ENCODE measurements around the gene JARID2.

The JARID2 gene

DNA sequence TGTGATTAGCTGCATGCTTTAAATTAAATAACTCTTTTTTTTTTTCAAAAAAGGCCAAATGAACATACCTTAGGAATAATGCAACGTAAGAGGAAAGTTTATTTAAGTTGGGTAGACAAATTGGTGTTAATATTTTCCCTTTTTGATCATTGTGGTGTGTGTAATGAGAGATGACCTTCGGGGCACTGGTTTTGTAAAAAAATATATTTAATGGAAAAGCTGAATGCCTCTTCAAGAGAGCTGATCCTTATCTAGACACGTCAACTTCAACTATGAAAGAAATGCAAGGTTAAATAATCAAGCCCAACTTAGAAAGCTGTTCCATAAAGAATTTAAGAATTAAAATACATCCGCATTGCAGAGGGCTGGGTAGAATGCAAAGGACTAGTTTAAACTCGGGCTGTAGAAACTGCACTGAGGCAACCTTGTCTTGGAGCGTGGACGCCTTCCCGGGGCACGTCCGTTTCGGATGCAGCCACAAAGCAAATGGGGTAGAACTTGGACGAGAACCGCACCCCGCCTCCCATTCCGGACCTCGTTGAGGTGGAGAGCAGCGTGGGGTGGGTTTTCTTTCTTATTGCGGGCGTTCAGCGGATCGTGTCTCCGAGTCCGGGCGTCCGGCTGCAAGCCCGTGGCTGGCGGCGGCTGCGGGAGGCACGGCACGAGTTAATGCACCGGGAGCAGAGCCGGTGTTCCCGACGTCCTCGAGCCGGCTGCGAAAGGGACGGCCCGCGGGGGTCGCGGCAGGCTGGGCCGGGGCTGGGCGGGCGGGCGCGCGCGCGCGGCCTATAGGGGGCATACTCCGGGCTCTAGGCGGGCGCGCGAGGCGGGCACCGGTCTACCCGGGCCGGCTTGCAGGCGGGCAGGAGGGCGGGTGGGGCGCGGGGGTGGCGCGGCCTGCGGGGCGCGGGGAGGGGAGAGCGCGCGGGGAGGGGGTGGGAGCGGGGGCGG lies 1.9 kb downstream of the JARID2 start:
- DNase-seq (ENCODE audit: low read depth): peak; percentile 47

DNA sequence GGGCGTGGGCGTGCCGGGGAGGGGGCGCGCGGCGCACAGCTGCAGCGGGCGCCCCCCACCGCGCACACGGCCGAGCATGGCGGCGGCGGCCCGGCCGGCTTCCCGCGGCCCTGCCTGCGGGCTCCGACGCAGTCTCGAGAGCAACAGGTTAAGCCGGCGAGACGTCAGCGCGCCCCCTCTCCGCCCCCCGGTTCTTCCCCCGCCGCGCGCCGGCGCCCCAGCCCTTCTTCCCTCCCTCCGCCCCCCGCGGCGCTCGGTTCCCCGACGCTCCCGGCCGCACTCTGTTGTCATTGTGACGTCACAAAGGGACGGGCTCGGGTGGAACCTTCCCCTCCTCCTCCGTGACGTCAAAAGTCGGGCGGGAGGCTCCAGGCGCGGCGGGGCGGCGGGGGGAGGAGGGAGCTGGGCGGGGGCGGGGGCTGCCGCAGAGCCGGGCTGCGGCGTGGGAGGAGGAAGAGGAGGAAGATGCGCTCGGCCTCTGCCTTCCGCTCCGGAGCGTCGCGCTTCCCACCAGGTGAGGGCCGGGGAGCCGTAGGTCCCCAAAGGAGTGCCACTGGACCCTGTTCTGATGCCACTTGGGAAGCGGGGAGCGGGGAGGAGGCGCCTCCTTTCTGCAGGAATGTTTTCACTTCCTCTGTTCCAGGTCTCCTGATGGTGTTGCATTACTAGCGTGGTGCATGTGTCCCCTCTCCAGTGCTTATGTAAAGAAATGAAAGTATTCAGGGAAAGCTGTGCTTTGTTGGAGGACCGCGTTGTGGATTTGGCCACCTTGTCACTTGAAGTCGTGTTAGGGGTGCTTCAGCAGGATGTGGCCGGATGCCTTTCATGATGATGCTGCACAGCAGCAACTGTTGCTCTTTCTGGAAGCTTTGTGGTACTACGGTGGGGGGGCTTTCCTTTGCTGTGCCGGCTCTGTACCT lies 2.8 kb downstream of the JARID2 start:
- peak; percentile 92 for DNase-seq (ENCODE audit: low read depth)

DNA sequence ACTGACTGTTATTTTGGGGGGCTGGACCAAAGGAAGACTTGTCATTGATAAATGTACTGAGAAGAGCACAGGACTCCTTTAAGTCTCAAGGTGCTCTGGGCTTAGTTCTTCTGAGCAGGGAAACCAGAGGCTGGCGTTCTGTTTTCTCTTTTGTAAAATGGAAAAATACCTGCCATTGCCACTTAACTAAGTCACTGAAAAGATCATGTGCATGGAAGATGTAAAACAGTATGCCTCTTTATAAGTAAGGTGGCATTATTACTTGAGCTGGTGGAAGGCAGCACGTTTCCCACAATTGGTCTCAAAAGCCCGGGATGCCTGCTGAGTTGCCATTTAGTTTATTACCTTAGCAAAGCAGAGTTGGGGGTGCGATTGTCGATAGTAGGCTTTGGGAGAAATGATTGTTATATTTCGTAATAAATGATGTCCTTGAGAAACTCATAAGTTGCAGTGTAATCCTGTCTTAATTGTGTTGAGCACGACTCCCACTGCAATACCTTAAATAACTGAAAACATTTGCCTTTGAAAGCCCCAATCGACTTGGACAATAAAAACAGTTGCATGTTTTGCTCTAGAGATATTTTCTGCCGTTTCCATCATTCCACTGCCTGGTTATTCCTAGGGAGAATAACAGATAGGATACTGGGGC lies 3.6 kb downstream of the JARID2 start:
- no peak for DNase-seq (ENCODE audit: low read depth)

DNA sequence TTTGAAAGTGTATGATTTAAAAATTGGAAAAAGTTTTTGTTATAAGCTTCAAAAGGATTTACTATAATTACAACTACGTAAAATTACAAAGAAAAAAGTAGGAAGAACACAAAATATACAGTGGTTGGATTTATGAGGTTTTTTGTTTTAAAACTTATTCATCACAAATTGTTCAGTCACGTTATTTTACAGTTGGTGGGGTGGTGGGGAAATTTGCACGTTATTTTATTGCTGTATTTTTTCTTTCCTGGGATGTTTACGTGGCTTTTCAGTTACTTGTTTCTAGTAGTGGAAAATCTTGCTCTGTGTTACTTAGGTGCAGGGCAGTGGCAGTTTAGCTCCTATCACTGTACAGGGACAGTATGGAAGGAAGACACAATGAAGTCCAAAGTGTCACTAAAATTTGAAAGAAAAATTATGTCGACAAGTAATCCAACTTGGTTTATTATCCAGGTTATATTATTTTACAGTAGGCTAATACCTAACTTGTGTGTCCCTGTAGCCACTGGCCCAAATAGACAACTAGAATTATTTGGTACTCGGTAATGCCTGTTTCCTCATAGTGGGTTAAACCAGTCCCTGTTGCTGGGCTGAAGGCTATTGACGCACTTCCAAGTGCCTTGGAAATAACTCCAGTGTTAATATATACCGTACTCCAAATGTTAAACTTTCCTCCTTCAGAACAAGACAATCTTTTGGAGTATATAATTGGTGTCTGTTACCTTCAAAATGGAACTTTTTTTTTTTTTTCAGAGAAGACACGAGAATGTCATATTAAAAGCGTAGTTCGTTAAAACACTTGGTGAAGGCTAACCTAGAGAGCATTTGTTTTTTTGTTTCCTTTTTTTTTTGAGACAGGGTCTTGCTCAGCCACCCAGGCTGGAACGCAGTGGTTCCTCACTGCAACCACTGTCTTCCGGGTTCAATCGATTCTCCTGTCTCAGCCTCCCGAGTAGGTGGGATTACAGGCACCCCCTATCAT lies 4.6 kb downstream of the JARID2 start:
- DNase-seq (ENCODE audit: low read depth): no peak

DNA sequence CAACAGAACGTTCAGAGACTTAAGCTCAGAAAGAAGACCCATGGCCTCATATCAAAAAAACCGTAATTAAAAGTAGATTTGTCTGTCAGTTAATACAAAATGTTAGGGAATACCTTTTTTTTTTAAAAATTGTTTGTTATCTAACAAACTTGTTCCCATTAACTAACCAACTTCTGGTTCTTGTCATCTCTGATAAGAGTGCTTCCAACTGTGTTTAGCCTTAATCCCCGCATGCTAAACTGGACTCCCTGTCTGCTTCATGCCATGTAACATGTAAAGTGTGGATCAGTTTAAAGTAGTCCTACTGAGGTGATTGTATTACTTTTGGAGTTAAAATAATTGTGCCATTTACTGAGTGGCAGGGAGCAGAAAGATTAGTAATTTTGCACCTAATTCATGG lies 6.3 kb downstream of the JARID2 start:
- DNase-seq (ENCODE audit: low read depth): no peak

DNA sequence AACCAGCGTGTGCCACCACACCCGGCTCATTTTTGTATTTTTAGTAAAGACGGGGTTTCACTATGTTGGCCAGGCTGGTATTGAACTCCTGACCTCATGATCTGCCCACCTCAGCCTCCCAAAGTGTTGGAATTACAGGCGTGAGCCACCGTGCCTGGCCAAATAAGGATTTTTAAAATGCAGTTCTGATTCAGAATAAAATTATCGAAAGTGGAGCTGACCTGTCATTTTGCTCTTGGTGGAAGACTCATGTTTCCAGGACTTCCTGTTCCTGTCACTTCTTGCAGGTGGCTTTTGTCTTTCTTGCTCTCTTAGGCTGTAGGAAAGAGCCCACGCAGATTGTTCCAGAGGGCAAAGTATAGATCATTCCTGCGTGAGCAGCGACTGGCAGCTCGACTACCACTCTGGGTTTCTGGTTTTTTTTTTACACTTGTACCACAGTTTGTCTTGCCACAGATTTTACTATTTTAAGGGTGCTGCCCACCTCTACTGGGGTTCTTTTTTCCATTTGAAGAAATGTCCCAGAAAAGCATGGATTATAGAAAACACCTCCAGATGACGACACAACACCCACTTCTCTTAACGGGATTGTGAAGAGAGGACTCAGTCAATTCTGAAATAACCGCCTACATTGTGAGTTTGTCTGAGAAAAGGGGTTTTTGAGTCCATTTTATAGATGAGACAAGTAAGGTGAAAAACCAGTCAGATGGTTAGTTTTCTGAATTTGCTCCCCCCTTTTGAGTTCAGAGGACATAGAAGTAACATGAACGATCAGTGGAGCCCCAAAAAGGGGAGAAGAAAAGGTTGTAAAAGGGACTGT lies 7.5 kb downstream of the JARID2 start:
- DNase-seq (ENCODE audit: low read depth): no peak

DNA sequence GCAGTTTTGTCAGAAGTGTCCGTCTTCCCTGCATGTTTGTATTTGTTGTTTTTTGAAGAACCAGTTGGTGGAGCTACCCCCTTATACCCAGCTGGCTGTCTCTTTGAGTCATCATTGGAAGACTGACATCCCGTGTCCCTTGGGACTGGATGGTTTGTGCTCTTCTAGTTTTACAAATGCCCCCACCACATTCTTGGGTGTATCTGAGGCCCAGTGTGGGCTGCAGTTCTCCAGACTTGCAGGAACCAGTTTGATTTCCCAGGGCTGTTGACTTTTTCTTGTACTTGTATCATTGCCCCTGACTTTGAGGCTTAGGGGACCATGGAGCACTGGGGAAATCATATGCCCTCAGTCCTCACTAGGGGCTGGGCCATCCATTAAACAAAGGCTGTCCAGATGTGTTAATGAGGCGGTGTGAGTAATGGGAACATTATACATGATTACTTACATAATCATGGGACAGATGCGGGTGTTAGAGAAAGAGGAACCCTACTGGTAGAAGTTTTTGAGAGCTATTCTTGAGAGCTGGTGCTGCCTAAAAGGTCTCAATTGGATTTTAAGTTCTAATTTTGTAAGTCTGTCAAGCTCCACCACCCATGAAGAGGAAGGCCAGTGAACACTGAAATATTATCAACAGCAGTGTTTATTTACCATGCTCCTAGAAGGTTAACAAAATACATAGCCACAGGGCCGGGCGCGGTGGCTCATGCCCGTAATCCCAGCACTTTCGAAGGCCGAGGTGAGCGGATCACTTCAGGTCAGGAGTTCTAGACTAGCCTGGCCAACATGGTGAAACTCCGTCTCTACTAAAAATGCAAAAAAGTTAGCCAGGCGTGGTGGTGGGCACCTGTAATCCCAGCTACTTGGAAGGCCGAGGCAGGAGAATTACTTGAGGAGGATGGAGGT lies 8.5 kb downstream of the JARID2 start:
- DNase-seq (ENCODE audit: low read depth): no peak

DNA sequence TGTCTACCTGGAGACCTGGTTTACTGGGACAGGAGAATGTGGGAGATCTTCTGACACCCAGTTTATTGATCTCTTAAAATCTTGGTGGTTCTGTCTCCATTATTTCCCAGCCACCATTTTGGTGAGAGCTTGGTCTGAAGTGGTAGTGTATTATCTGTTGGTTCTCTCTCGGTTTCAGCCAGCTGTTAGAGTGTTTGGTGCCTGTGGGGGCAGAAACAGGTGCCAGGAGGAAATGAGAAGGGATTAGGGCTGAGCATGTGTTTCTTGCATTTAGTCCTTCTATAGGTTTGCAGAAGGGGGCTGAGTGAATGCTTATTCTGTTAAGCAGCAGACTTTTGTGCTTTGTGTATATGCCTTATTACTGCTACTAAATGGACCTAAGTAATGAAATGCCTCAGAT lies 9.6 kb downstream of the JARID2 start:
- DNase-seq (ENCODE audit: low read depth): no peak

DNA sequence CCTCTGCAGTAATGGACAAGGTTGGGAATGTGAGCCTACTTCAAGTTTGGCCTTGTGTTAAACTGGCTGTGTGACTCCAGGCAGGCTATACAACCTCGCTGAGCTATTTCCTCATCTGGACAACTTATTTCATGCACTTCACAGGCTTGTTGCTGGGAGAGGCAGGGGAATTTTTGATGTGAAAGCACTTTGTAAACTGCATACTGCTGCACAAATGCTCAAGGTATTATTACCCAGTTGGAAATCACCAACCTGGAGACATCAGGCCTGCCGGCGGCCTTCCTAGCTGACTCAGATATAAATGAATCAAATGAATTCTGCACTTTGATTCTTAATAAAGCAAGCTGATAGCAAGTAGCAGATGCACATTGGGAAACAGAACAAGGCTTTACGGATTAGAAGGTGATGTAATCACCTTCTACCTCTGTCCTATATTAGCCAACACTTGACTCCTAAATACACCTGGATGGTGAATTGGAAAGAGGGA lies 10.1 kb downstream of the JARID2 start:
- DNase-seq (ENCODE audit: low read depth): no peak

DNA sequence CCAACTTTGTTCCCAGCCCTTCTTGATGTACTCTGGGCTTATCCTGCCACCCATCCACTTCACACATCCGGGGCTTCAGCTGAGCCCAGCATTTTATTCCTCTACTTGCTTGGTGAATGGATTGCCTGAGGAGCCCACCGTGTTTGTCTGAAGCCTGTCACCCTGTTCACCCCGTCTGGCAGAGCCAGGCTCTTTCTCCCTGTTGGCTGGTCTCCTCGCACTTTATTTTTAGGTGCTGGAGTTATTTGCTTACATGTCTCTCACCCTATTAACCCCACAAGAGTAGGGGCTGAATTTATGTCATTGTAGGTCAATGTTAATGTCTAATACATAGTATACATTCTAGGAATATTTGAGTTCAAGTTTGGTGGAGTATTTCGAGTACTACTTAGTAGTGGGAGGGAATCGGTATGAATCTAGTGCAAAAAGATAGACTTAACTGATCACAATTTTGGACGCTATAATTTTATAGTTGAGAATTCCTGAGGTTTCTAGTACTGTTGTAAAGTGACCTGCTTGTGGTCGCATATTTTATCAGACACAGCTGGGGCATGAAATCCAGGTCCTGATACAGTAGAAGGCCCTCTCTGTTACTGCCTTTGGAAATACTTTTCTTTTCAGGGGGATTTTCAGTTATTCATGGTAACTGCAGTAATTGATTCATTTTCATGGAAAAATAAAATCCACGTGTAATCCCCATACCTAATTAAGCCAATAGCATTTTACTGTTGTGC lies 10.8 kb downstream of the JARID2 start:
- no peak for DNase-seq (ENCODE audit: low read depth)

DNA sequence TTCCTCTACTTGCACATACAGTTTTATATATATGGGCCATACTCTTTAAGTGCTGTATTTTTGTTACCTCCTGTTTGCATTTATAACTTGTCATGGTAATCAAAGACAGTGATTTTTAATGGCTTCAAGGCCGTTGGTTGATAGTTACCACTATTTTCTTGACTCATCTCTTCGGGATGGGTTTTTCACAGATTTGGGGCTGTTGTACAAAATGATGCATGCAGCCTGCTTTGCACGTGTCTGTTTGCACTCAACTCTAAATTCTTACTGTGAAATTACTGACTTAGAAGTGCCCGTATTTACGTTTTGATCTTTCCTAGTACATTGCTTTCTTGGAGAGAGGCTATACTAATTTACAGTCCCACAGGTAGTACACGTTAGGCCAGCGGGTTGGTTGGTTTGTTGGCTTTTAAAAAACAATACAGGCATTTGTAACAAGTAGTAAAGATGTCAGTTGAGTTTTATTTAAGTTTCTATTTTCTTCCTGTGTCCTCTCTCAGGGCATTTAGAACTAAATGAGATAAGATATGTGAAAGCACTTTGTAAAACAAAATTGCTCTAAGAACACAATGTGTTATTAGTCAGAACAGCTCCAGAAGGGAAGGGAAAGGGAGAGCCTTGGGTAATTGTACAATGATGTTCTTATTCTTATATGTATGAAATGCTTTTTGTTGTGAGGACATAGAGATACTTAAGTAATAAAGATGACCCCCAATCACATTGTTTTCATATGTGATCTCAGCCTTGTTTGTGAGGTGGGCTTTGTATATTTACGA lies 11.7 kb downstream of the JARID2 start:
- no peak for DNase-seq (ENCODE audit: low read depth)

DNA sequence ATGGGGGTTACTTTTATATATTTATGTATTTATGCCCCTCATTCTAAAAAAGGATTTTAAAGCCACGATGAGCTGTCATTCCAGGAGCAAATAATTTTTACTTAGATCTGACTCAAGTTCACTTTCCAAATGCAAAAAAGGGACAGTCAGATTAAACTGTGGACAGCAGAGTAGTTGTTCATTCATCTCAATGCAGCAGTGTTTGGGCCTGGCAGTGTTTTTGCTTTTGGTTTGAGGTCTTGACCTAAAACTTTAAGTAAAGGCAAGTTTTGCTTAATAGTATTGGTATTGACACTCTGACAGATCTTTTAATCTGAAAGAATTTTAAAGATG lies 13.9 kb downstream of the JARID2 start:
- DNase-seq (ENCODE audit: low read depth): no peak

DNA sequence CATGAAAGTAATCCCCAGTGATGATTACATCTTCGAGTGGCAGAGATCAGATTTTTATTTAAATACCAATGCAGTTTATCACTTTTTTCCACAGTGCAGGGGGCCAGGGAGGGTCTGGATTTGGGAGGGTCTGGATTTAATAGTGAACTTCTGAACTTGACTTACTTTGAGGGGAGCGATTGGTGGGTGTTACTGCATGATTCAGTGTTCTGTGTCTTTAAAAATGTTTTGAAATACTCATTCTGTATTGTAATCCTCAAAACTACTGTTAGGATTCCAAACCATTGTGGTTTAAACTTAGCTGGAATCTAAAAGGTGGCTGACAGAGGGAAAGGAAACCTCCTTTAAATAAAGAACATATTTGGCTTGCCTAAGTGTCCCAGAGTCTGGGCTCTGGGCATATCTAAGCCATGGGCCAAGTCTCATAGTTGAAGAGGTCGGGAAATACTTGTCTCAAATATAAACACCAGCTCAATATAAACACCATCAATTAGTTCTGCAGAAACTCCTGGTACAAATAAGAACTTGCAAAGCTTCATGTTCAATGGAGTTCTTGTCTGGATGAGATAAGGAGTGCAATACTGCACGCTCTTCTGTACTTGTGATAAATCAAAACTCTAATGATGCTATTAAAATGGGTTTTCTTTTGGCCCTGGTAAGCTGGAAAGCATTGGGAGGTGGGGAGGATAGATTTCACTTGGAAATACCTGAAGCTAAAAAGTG lies 14.4 kb downstream of the JARID2 start:
- no peak for DNase-seq (ENCODE audit: low read depth)

DNA sequence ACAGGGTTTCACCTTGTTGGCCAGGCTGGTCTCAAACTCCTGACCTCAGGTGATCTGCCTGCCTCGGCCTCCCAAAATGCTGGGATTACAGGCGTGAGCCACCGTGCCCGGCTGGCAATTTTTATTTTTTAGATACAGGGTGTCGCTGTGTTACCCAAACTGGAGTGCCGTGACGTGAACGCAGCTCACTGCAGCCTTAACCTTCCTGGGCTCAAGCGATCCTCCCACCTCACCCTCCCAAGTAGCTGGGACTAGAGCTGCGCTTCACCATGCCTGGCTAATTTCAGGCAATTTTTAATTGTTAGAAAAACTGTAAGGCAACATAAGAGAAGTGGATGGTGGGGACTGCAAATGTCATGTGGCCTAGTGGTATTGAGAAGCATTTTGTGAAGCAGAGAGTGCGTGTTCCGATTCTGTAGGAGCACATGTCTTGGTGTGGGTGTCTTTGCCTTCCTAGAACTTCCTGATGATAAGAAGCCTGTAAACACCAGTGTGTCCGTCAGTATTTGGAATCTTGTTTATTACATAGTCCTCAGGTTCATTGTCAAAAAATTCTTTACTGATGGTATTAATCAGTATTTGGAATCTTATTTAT lies 18.0 kb downstream of the JARID2 start:
- DNase-seq (ENCODE audit: low read depth): no peak

DNA sequence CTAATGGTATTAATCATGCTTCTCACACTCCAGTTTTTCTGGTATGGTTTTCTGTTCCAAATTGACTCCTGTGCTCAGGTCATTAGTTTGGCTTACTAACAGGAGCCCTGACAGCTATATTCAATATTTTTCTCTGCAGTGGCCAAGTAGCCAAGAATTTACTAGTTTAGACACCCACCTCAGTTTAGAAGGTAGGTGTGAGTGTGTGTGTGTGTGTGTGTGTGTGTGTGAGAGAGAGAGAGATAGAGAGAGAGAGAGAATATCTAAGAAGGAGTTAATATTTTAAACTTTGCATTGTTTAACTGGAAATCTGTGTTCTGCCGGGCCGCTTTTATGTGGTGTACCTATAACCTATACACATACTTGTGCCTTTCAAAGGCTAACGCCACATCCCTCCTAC lies 18.5 kb downstream of the JARID2 start:
- DNase-seq (ENCODE audit: low read depth): no peak

DNA sequence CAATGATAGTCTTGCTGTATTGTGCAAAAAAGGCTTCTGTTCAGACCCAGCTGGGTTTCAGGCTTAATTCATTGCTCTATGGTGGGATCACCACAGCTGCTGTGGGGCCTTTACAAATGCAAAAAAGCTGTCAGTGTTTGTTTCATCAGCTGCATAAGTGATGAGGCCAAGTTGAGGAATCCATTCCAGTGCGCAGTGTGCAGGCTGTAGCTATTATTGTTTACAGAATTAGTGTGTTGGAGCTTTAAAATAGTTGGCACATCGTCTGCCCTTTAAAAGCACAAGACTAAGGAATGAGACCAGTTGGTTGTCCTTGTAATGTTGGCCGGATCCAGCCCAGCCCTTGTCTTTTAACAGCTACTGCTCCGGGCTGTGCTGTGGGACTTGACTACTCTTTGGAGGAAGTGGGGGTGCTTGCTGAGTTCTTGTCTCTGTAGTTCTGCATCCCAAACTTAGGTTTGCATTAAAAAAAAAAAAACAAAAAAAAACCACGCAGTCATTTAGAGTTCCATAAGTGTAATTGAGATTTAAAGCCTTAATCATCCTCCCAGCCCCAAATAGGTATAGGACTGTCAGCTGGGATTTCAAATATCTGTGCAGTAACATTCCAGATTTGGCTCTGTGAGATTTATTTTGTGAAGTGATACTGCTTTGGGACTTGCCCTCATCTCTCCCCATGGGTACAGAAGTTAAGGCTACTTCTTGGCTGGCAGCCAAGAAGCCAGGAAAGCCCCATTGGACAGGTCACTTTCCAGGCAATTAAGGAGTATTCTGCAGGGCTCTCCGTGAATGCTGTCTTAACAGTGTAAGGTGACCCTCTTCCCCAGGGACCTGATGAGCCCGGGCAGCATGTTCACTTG lies 19.3 kb downstream of the JARID2 start:
- no peak for DNase-seq (ENCODE audit: low read depth)

Data from activated T-helper 1 cell treated with Interleukin-2 at 50 U/mL for 16 hours (primary cell).